HG02981 (cell line): ENCODE data around the gene UFD1.
A peak's percentile ranks its signal among the peaks of the same experiment; 100 is the strongest.

Experiments
- ATAC-seq: cut with Tn5 transposase; IDR thresholded peaks from one replicate; pipeline ENCODE4 v1.9.1; 2021; ENCODE audit warnings: mild to moderate bottlenecking, moderate library complexity; ENCODE audit not compliant: unreplicated experiment

Gene UFD1

GRCh38 chr22:19497245-19497644 is 18.3 kb upstream of the UFD1 start:
- no peak for ATAC-seq

GRCh38 chr22:19496324-19496630 is 17.3 kb upstream of the UFD1 start:
- no peak for ATAC-seq

GRCh38 chr22:19495562-19496323 is 16.8 kb upstream of the UFD1 start:
- ATAC-seq = no peak

GRCh38 chr22:19494676-19495173 is 15.7 kb upstream of the UFD1 start:
- ATAC-seq = no peak

- ATAC-seq = no peak
Observed at GRCh38 chr22:19494001-19494560, 15.1 kb upstream of the UFD1 start.

- no peak for ATAC-seq
Observed at GRCh38 chr22:19492504-19493174, 13.6 kb upstream of the UFD1 start.

- no peak for ATAC-seq
Observed at GRCh38 chr22:19490628-19491230, 11.7 kb upstream of the UFD1 start.

GRCh38 chr22:19488884-19489843 is 10.2 kb upstream of the UFD1 start:
- ATAC-seq = no peak

GRCh38 chr22:19488285-19488684 is 9.3 kb upstream of the UFD1 start:
- ATAC-seq = no peak

GRCh38 chr22:19483481-19484244 is 4.7 kb upstream of the UFD1 start:
- no peak for ATAC-seq

- ATAC-seq = no peak
Observed at GRCh38 chr22:19482297-19482696, 3.3 kb upstream of the UFD1 start.

GRCh38 chr22:19480789-19481188 is 1.8 kb upstream of the UFD1 start:
- no peak for ATAC-seq

GRCh38 chr22:19480173-19480568 is 1.2 kb upstream of the UFD1 start:
- ATAC-seq = no peak

GRCh38 chr22:19479355-19480172 is 571 bp upstream of the UFD1 start, which contains the start of gene CDC45:
Gene CDC45 (plus strand): TSS chr22:19479920. CDS start chr22:19479969, 49 bp downstream.
- ATAC-seq = peak; percentile 83

- ATAC-seq = no peak
Observed at GRCh38 chr22:19478045-19478900, 720 bp downstream of the UFD1 start.

- no peak for ATAC-seq
Observed at GRCh38 chr22:19477321-19478044, 1.5 kb downstream of the UFD1 start.

GRCh38 chr22:19476023-19476422 is 3.0 kb downstream of the UFD1 start:
- no peak for ATAC-seq
